HG03064 (cell line): Measurements from ENCODE around the gene AMOTL1.
"Not testable (repeated sequence)": the region's sequence is repeated elsewhere in the genome, so short reads cannot be mapped to it uniquely, and the experiment has no call there.

Source experiments
- ATAC-seq: cut with Tn5 transposase; IDR thresholded peaks from one replicate; pipeline ENCODE4 v1.9.1; 2021; ENCODE audit warnings: low read depth; ENCODE audit not compliant: unreplicated experiment

AMOTL1 gene

DNA sequence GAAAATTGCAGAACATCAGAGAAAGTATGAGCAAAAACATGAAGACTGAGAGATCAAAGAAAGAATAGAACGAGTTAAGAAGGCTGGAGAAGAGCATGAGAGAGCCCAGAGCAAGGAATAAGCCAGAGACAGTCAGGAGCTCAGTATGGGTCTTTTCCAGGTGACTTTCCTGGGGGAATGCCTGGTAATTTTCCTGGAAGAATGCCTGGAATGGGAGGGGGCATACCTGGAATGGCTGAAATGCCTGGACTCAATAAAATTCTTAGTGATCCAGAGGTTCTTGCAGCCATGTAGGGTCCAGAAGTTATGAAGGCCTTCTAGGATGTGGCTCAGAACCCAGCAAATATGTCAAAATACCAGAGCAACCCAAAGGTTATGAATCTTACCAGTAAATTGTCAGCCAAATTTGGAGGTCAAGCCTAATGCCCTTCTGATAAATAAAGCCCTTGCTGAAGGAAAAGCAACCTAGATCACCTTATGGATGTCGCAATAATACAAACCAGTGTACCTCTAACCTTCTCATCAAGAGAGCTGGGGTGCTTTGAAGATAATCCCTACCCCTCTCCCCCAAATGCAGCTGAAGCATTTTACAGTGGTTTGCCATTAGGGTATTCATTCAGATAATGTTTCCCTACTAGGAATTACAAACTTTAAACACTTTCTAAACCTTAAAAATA lies 145.7 kb downstream of the AMOTL1 start:
- not testable (repeated sequence) for ATAC-seq

DNA sequence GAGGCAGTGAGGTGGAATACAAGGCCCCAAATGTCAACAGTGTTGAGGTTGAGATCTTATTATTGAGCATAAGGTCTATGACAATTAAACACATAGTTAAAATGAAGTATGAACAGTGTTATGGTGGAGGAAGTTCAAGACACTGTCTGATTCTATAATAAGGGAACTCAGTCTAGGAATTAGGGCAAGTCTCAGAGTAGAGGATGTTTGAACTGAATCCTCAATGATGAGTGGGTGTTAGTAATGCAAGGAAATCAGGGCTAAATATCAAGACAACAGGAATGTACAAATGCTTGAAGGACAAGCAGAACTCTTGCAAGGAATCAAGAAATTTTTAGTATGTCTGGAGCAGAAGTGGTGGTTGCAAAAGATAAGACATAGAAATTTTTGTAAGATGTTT lies 152.2 kb downstream of the AMOTL1 start:
- ATAC-seq: no peak

DNA sequence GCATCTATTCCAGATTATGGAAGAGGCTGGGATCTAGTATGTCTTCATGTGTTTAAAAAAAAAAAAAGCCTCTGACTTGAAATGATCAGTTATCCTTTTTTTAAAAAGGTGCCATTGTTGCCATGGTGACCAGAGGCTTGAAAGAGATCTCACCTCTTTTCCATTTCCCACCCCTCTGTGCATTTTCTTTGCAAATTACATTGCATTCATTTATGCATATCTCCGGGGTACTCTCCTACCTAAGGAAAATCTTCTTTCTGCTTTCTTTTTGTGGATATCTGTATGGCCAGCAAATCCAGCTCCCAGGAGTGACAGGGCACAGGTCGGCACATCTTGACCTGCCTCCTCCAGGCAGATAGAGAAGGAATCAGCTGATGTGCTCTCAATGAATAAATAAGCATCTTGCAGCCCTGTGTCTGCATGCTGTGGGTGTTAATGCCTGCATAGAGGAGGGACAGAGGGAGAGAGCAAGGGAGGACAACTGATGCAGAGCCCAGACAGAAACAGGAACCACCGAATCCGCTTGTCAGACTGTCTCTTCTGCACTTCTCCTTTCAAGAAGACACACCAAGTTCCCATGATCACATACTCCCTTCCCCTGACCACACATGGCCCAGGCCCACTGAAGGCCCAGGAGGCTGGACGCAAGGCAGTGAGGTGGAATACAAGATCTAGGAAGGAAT lies 154.3 kb downstream of the AMOTL1 start:
- no peak for ATAC-seq

DNA sequence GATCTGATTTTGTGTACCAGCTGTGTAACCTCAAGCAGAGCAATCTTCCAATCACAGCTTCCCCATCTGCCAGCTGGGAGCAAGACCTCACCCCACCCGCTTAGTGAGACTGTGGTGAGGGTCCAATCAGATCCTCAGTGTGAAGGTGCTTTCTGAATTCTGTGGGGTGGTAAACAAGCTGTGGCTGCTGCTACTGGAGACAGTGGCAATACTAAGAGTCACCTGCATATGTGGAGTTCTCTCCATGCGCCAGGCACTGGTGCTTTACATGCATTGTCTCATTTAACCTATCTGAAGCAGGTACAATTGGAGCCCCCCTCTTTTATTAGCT lies 154.8 kb downstream of the AMOTL1 start:
- ATAC-seq: no peak

DNA sequence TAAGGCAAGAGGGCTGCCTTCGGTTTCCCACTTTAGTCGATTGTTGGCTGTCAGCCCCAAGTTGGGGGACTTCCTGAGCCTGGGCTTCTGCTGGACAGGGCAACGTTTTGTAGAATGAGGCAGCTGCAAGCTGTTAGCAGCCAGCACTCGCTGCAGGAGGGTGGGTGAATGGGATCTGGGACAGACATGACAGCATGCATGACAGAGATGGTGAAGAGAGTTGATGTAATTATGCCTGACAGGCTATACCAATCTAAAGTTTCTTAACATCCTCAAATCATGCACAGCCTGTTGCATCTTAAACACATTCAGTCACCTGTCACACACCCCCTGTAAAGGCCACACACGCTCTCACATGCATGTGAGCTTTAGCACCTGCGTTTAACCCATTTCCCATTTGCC lies 156.0 kb downstream of the AMOTL1 start:
- no peak for ATAC-seq

DNA sequence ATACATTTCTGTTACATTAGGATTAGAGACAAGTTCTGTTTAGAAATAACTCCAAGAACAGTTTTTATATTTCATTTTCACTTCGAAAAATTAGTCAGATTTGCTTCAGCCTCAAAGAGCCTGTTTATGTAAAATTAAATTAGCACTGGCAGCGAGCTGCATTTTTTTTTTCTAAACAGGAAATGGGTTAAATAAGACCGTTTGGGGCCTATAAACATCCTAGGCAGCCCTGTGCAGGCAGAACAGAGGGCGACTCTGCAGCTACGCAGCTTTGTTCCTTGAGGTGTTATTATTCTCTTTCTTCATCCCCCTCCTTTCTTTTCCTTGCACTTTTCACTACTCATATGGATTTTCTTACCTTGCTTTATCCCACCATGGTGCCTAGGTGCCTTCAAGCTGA lies 156.5 kb downstream of the AMOTL1 start:
- no peak for ATAC-seq

DNA sequence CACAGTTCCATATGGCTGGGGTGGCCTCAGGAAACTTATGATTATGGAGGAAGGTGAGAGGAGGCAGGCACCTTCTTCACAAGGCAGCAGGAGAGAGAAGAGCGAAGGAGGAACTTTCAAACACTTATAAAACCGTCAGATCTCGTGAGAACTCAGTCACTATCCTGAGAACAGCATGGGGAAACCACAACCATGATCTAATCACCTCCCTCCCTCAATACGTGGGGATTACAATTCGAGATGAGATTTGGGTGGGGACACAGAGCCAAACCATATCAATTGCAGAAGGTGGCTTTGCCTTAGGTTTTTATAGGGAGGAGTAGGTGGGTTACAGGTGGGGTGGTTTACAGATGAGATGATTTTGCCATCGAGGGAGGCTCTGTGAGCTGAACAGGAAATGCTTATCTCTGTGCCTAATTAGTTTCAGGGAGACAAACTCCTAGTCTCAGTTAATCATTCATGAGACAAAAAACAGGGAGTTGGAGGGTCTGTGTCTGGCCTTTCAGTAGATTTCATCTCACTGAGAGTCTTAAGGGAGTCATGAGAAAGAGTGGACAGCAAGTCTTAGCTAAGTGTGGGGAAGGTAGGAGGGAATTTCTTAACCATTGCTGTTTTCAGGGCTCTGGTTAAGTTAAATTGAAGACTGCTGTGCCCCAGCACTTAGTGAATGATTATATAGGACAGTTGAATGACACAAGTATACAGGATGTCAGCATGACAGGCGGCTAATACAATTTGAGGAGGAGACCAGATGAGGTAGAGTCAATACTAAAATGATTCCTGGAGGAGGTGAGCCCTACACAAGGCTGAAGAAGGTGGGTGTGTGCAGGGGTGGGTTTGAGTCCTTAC lies 157.5 kb downstream of the AMOTL1 start:
- no peak for ATAC-seq

DNA sequence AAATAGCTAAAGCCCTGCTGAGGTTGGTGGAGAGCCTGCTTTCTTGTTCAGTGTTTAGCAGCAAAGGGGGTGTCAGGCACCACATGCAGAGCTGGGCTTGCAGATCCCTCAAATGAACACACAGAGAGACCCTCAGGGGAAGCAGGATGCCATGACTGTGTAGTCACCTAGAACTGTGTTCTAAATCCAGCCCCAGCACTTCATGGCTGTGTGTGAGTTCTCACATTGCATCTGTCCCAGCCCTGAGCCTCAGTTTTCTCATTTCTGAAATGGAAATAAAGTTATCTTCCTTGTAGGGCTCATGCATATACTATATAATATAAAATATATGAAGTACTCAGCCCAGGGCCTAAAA lies 158.1 kb downstream of the AMOTL1 start:
- ATAC-seq: no peak
